ENCODE data around the gene TNFRSF1A. TPM values are rescaled to one million over a fixed set of nuclear protein-coding genes. Genes with fewer than 3 reads are reported as not detected.

TNFRSF1A gene
- total RNA-seq, 1 experiment from 2014 or later: 44.1 TPM

Other genes starting within 250 kb of the TNFRSF1A start
- gene VWF, start 217.4 kb downstream of the TNFRSF1A start, total RNA-seq (2021): 0.48 to 0.98 TPM (median 0.78 TPM) in 3 replicates
- 241 to 260 TPM (median 251 TPM) in 3 replicates for gene CD9, start 141.7 kb downstream of the TNFRSF1A start, total RNA-seq (2021)
- gene PLEKHG6, start 31.4 kb downstream of the TNFRSF1A start, total RNA-seq (2021): 36.8 to 46.4 TPM (median 38.4 TPM) in 3 replicates
- gene SCNN1A, start 33.5 kb upstream of the TNFRSF1A start, total RNA-seq (2021): 97.6 to 108 TPM (median 100 TPM) in 3 replicates
- gene LTBR, start 42.1 kb upstream of the TNFRSF1A start, total RNA-seq (2021): 4.0 to 6.1 TPM (median 4.5 TPM) in 3 replicates
- 0.23 to 0.34 TPM (median 0.28 TPM) in 3 replicates for gene CD27, start 102.9 kb upstream of the TNFRSF1A start, total RNA-seq (2021)
- gene TAPBPL, start 110.0 kb upstream of the TNFRSF1A start, total RNA-seq (2021): 0.98 to 1.3 TPM (median 1.1 TPM) in 3 replicates
- gene VAMP1, start 128.6 kb upstream of the TNFRSF1A start, total RNA-seq (2021): 12.8 to 14.3 TPM (median 13.8 TPM) in 3 replicates
- gene MRPL51, start 151.2 kb upstream of the TNFRSF1A start, total RNA-seq (2021): 285 to 290 TPM (median 288 TPM) in 3 replicates
- gene NCAPD2, start 152.0 kb upstream of the TNFRSF1A start, total RNA-seq (2021): 131 to 141 TPM (median 133 TPM) in 3 replicates
- gene GAPDH, start 192.4 kb upstream of the TNFRSF1A start, total RNA-seq (2021): 4,276 to 4,694 TPM (median 4,682 TPM) in 3 replicates
- gene IFFO1, start 214.0 kb upstream of the TNFRSF1A start, total RNA-seq (2021): 14.1 to 15.4 TPM (median 14.5 TPM) in 3 replicates
- gene NOP2, start 226.2 kb upstream of the TNFRSF1A start, total RNA-seq (2021): 68.4 to 79.4 TPM (median 72.4 TPM) in 3 replicates